Panc1 (cell line): ENCODE results near the gene CDYL. TPM values are rescaled to one million over a fixed set of nuclear protein-coding genes. Genes with fewer than 3 reads are reported as not detected.

Source experiments
- ATAC-seq: fragments of 200-7000 bp; cut with Tn5 transposase; 2 replicates; pipeline ENCODE4 v1.9.1; 2020; ENCODE audit warnings: mild to moderate bottlenecking, moderate library complexity
- BruUV-seq: library from RNA; stranded (reverse); fragments of 400-500 nt; replicated peaks from 2 replicates; lab custom pipeline; 2021; lab: Mats Ljungman, UMichigan
- CTCF ChIA-PET: fragments of 300-600 bp; sonication (Branson Sonifier 250); formaldehyde crosslinking; loops from one replicate; lab custom pipeline; 2022; ENCODE audit warnings: antibody characterized with exemption; lab: Charles Lee
- POLR2A ChIA-PET: fragments of 300-600 bp; sonication (Branson Sonifier 250); formaldehyde crosslinking; loops from one replicate; lab custom pipeline; 2022; ENCODE audit warnings: antibody characterized with exemption; lab: Charles Lee
- DNase-seq: peaks from one replicate; pipeline ENCODE4 v3.0.0-alpha.2; 2010; ENCODE audit warnings: low read depth, low spot score
- H3K27ac ChIP-seq: 2 replicates; pipeline ENCODE4 v1.5.1; 2011; ENCODE audit warnings: mild to moderate bottlenecking, low read length, inconsistent platforms
- H3K27me3 ChIP-seq: fragments of 200-500 bp; sonication (Bioruptor generic); 2 replicates; pipeline ENCODE4 v1.6.0; 2014; ENCODE audit warnings: low read length, inconsistent platforms; ENCODE audit not compliant: control insufficient read depth, insufficient read depth
- H3K36me3 ChIP-seq: fragments of 200-500 bp; sonication (Bioruptor generic); 2 replicates; pipeline ENCODE4 v1.5.1; 2014; ENCODE audit warnings: inconsistent platforms, mild to moderate bottlenecking, low read length, moderate library complexity; ENCODE audit not compliant: control insufficient read depth, insufficient read depth
- H3K4me1 ChIP-seq: 2 replicates; pipeline ENCODE4 v1.5.1; 2011; ENCODE audit warnings: inconsistent platforms, mild to moderate bottlenecking, low read length, moderate library complexity; ENCODE audit not compliant: control insufficient read depth, insufficient read depth
- H3K4me3 ChIP-seq, 2 experiments: 2 replicates each; pipeline ENCODE4 v1.5.1; 2011 to 2012; ENCODE audit warnings: low read depth in 2 of 2, low read length in 2 of 2, mild to moderate bottlenecking in 2 of 2, inconsistent platforms in 1 of 2, moderate library complexity in 1 of 2
- H3K9me3 ChIP-seq: fragments of 200-500 bp; sonication (Bioruptor generic); 2 replicates; pipeline ENCODE4 v1.5.1; 2014; ENCODE audit warnings: low read depth, mild to moderate bottlenecking, inconsistent platforms, low read length, moderate library complexity; ENCODE audit not compliant: control insufficient read depth, insufficient read depth
- POLR2AphosphoS5 ChIP-seq: IDR thresholded peaks from 2 replicates; pipeline ENCODE4 v1.6.1; 2012; ENCODE audit warnings: mild to moderate bottlenecking, low read depth, low read length, moderate library complexity
- SIN3A ChIP-seq: IDR thresholded peaks from 2 replicates; pipeline ENCODE4 v1.6.1; 2012; ENCODE audit warnings: low read depth, mild to moderate bottlenecking, low read length, moderate library complexity, borderline replicate concordance; ENCODE audit not compliant: insufficient read depth
- TCF7L2 ChIP-seq: IDR thresholded peaks from 2 replicates; pipeline ENCODE4 v1.6.1; 2011; ENCODE audit warnings: mild to moderate bottlenecking, low read depth, low read length, inconsistent platforms
- in situ Hi-C: cut with HindIII; loops from 2 replicates; pipeline ENCODE4 v1.10.0; 2016; ENCODE audit warnings: low sequenced_read_pairs, low pct_unique_long_range_greater_than_20kb
- intact Hi-C: fragments of 100-400 bp; cut with micrococcal nuclease; formaldehyde crosslinking; loops from one replicate; pipeline ENCODE4 v1.10.0; 2022; ENCODE audit not compliant: unreplicated experiment
- total RNA-seq: library from RNA; stranded (reverse); gene quantifications from one replicate; pipeline ENCODE4 v1.2.1, GENCODE V29; 2021; ENCODE audit not compliant: unreplicated experiment
- TF ChIP-seq, protein P1 (sequence below): fragments of 450-650 bp; IDR thresholded peaks from 2 replicates; pipeline ENCODE4 v1.5.1; 2017; ENCODE audit warnings: mild to moderate bottlenecking
- TF ChIP-seq, protein P2 (sequence below), 2 experiments: IDR thresholded peaks; 2 replicates each; pipeline ENCODE4 v1.6.1; 2011 to 2012; ENCODE audit warnings: low read depth in 2 of 2, control low read depth in 1 of 2, low read length in 1 of 2, mild to moderate bottlenecking in 1 of 2, moderate library complexity in 1 of 2; ENCODE audit not compliant: insufficient read depth in 1 of 2

Gene CDYL
- total RNA-seq, 1 experiment from 2014 or later = 61.4 TPM

DNA sequence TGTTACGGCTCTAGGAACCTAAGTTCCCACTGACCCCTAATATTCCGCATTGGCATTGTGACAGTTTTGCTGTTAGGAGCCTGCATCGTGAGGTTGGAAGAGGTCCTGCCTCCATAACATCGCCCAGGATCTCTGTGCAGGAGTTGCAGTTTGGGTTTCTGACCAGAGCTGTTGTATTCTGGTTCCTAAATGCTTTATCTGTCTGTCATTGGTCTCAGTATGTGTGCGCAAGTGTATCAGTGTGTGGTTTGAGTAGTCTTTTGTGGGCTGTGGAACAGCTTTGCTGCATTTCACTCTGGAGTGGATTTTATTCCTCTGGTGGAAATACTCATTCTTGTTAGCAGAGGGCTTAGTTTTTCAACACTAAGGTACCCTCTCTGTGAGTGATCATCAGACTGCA lies 95.6 kb downstream of the CDYL start:
- 0 out of 2 replicates have a peak, but pooled peaks have one; percentile 34 for ATAC-seq
- DNase-seq = no peak
- ChIA-PET POLR2A (no interaction called here), CTCF (no interaction called here)
- H3K4me3 ChIP-seq = no peak overlapping the region
- H3K36me3 ChIP-seq = no peaks in the 10 kb centered on the region
- H3K27me3 ChIP-seq = no peaks in the 10 kb centered on the region
- intact Hi-C loops (no loop called here), in situ Hi-C loops (no loop called here)
- no peaks in the 10 kb centered on the region for H3K9me3 ChIP-seq
- TF ChIP-seq POLR2AphosphoS5 = no peak
- no peak for TF ChIP-seq SIN3A
- TF ChIP-seq, protein P1, sequence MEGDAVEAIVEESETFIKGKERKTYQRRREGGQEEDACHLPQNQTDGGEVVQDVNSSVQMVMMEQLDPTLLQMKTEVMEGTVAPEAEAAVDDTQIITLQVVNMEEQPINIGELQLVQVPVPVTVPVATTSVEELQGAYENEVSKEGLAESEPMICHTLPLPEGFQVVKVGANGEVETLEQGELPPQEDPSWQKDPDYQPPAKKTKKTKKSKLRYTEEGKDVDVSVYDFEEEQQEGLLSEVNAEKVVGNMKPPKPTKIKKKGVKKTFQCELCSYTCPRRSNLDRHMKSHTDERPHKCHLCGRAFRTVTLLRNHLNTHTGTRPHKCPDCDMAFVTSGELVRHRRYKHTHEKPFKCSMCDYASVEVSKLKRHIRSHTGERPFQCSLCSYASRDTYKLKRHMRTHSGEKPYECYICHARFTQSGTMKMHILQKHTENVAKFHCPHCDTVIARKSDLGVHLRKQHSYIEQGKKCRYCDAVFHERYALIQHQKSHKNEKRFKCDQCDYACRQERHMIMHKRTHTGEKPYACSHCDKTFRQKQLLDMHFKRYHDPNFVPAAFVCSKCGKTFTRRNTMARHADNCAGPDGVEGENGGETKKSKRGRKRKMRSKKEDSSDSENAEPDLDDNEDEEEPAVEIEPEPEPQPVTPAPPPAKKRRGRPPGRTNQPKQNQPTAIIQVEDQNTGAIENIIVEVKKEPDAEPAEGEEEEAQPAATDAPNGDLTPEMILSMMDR = no peak
- TF ChIP-seq TCF7L2 = no peak
- TF ChIP-seq, protein P2, sequence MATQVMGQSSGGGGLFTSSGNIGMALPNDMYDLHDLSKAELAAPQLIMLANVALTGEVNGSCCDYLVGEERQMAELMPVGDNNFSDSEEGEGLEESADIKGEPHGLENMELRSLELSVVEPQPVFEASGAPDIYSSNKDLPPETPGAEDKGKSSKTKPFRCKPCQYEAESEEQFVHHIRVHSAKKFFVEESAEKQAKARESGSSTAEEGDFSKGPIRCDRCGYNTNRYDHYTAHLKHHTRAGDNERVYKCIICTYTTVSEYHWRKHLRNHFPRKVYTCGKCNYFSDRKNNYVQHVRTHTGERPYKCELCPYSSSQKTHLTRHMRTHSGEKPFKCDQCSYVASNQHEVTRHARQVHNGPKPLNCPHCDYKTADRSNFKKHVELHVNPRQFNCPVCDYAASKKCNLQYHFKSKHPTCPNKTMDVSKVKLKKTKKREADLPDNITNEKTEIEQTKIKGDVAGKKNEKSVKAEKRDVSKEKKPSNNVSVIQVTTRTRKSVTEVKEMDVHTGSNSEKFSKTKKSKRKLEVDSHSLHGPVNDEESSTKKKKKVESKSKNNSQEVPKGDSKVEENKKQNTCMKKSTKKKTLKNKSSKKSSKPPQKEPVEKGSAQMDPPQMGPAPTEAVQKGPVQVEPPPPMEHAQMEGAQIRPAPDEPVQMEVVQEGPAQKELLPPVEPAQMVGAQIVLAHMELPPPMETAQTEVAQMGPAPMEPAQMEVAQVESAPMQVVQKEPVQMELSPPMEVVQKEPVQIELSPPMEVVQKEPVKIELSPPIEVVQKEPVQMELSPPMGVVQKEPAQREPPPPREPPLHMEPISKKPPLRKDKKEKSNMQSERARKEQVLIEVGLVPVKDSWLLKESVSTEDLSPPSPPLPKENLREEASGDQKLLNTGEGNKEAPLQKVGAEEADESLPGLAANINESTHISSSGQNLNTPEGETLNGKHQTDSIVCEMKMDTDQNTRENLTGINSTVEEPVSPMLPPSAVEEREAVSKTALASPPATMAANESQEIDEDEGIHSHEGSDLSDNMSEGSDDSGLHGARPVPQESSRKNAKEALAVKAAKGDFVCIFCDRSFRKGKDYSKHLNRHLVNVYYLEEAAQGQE (IDR thresholded peaks at IDR 0.05; ENCODE audit: insufficient read depth in 1 of 2, low read depth in 2 of 2, low read length in 1 of 2) = no peak
- H3K27ac ChIP-seq = no peak overlapping the region
- BruUV-seq = no TSS peak
- peaks cover 12% of the 10 kb centered on the region; the same call in 1 of the 2 replicates for H3K4me1 ChIP-seq

DNA sequence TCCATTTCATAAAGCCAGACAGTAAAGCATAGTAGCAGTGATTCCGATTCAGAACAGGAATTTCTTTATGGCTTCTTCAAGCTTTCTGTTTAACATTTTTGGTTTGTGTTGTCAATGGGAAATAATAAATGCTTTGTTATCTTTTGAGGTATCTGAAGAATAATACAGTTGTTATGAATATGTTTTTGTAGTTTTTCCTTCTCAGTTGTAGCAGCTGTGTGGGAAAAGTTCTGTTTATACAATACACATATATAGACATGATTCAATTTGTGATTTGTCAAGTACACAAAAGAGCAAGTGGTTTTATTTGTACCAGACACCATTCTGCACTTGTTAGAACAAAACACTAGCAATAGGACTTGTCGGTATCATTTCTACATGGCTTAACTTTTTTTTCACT lies 96.6 kb downstream of the CDYL start:
- ChIA-PET CTCF (no interaction called here), POLR2A (no interaction called here)
- Histone ChIP-seq H3K27ac (no peak overlapping the region), H3K36me3 (no peaks in the 10 kb centered on the region), H3K4me3 (no peak overlapping the region), H3K9me3 (no peaks in the 10 kb centered on the region), H3K27me3 (no peaks in the 10 kb centered on the region), H3K4me1 (peaks cover 12% of the 10 kb centered on the region; the same call in 1 of the 2 replicates)
- ATAC-seq (no peak), DNase-seq (no peak)
- TF ChIP-seq SIN3A (no peak), POLR2AphosphoS5 (no peak), TCF7L2 (no peak)
- TF ChIP-seq, protein P2 (IDR thresholded peaks at IDR 0.05; ENCODE audit: insufficient read depth in 1 of 2, low read depth in 2 of 2, low read length in 1 of 2) = no peak
- TF ChIP-seq, protein P1 = no peak
- intact Hi-C loops (no loop called here), in situ Hi-C loops (no loop called here)
- BruUV-seq = no TSS peak
